ENCODE results near the gene DLK1. TPM values are rescaled to one million over a fixed set of nuclear protein-coding genes. Genes with fewer than 3 reads are reported as not detected.

DLK1 gene
- total RNA-seq, 1 donor from 2014 or later: 1.2 TPM

DNA sequence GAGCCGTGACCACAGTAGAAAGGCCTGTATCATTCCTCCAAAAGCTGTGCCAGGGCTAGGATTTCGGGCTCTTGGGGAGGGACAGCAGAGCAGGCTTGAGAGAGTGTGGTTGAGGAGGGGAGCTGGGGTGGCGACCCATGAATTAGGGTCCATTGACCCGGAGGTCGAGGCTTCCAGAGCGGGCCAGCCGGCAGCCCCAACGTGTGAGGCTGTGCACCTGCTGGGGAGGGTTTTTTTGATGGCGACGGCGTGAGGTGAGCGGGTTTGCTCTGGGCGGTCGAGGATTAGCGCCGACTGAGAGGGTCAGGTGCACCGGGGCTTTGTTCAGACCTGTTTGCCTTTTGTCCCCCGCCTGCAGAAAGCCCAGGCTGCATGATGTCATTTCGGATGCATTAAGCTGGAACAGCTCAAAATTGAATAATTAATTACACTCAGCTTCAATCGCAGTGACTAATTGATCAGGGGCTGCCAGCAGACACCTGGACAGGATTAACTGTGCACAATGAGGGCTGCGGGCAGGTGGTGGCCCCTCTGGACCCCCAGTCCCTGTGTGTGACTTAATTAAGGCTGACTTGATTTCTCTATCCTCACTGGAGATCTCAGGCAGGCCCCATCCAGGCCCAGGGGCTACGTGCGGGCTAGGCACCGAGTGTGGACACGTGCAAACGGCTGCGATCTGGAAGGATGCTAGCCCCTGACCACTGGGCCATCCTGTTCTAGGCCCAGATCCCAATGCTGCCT lies 57.1 kb downstream of the DLK1 start:
- peak; percentile 75 for DNase-seq (ENCODE audit: low spot score)

DNA sequence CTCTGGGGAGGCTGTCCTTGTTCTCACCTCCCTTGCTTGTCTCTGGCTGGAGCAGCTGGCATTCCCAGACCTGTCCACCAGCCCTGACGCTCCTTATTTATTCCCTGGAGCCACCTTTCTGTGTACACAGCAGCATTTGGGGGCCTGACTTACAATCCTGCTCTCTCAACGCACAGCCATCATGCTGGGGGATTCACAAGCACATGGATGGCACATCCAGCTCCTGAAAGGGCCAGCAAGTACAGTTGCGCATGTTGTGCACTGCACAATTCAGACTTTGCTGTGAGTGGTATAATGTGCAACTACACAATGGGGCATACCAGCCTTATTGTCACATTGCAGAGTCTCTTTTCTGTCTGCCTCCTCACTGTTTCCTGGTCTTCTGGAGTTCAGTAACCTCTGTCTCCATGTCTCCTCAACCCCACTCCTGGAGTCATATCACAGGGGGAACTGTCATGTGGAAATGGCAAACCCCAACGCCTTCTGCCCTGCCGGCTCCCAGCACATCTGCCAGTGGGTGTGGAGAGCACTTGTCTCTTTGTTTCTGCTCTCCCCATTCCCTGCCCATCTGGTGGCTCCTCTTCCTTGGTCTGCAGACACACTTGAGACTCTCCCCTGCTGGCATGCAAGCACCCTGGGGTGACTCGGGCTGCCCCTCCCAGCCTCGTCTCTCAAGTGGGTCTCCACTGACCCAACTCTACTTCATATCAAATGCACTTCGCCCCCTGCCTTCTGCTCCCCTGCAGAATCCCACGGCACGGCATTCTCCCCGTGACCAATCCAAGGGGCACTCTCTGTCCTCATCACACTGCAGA lies 58.0 kb downstream of the DLK1 start:
- intact Hi-C loops (cut with DNase I): no loop called here

More for the DNA sequence above, 57.1 kb downstream of the DLK1 start:
- intact Hi-C loops (cut with DNase I): no loop called here

GRCh38 chr14:100785338-100785615 lies 58.6 kb downstream of the DLK1 start:
- intact Hi-C loops (cut with DNase I): no loop called here
- DNase-seq (ENCODE audit: low spot score): no peak

More for the DNA sequence above, 58.0 kb downstream of the DLK1 start:
- peak; percentile 73 for DNase-seq (ENCODE audit: low spot score)

- peak; percentile 35 for DNase-seq (ENCODE audit: low spot score)
- intact Hi-C loops (cut with DNase I): no loop called here
These were observed 58.9 kb downstream of the DLK1 start for GRCh38 chr14:100785626-100786025.

GRCh38 chr14:100786131-100786530 lies 59.4 kb downstream of the DLK1 start:
- DNase-seq (ENCODE audit: low spot score): peak; percentile 50
- intact Hi-C loops (cut with DNase I): no loop called here

DNA sequence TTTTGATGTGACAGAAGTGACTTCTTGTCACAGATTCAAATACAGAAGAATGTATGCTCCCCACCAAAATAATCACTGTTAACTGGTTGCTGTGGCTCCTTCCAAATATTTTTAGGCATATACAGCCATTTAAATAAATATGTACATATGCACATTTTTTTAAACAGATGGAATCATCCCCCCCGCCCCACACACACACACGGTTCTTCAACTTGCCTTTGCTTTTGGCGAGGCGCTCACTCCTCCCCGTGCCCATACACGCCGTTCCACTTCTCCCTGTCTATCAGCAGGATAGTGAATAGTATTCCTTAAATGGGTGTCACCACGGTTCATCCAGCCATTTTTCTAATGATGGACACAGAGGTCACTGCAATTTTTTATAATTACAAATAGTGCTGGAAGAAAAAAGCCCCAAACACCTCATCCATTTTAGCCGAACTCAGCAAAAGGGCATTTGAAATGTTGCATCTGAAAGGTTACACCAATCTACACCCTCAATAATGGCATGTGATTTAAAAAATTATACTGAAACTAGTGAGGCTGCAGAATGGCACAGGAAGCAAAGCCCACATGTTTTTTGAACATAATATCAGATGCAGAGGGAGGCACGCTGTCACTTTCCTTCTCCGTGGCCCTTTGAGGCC lies 60.0 kb downstream of the DLK1 start:
- no peak for DNase-seq (ENCODE audit: low spot score)
- intact Hi-C loops (cut with DNase I): no loop called here

- no peak for DNase-seq (ENCODE audit: low spot score)
- intact Hi-C loops (cut with DNase I): no loop called here
These were observed 61.0 kb downstream of the DLK1 start for GRCh38 chr14:100787659-100788058.

Other genes with a start within 250 kb of the DLK1 start
- gene BEGAIN, start 139.5 kb upstream of the DLK1 start, total RNA-seq: 1.2 TPM
- gene MEG3, start 99.2 kb downstream of the DLK1 start, total RNA-seq: 25.4 TPM
- not detected for gene RTL1, start 176.8 kb downstream of the DLK1 start, total RNA-seq